ENCODE data around the gene CDON.

The CDON gene

GRCh38 chr11:125998267-125998666, 64.4 kb downstream of the CDON start:
- no peak for TF ChIP-seq FOXM1 (IDR thresholded peaks at IDR 0.05; ENCODE audit: borderline replicate concordance, low read depth)
- TF ChIP-seq TCF12 (IDR thresholded peaks at IDR 0.05; ENCODE audit: low read depth), result no peak
- TF ChIP-seq TAF1 (IDR thresholded peaks at IDR 0.05; ENCODE audit: low read depth), result no peak
- no peak for TF ChIP-seq EP300 (IDR thresholded peaks at IDR 0.05; ENCODE audit: borderline replicate concordance)
- no peak for TF ChIP-seq NFIC (IDR thresholded peaks at IDR 0.05)
- TF ChIP-seq CREB1 (IDR thresholded peaks at IDR 0.05; ENCODE audit: low read depth), result no peak
- no peak for TF ChIP-seq ZBTB7A (IDR thresholded peaks at IDR 0.05; ENCODE audit: low read depth)
- TF ChIP-seq REST (IDR thresholded peaks at IDR 0.05; ENCODE audit: low read depth), result no peak
- no peak for TF ChIP-seq CEBPB (IDR thresholded peaks at IDR 0.05)
- TF ChIP-seq YY1 (IDR thresholded peaks at IDR 0.05; ENCODE audit: low read depth), result no peak
- no peak for TF ChIP-seq RAD21 (IDR thresholded peaks at IDR 0.05; ENCODE audit: low read depth)
- no peak for TF ChIP-seq MAX (IDR thresholded peaks at IDR 0.05)
- no peak for TF ChIP-seq TEAD4 (IDR thresholded peaks at IDR 0.05)

GRCh38 chr11:125995313-125995712, 67.4 kb downstream of the CDON start:
- TF ChIP-seq TEAD4 (IDR thresholded peaks at IDR 0.05) (no peak), TAF1 (IDR thresholded peaks at IDR 0.05; ENCODE audit: low read depth) (no peak), USF1 (IDR thresholded peaks at IDR 0.05) (no peak), RAD21 (IDR thresholded peaks at IDR 0.05; ENCODE audit: low read depth) (no peak), MAX (IDR thresholded peaks at IDR 0.05) (no peak), REST (IDR thresholded peaks at IDR 0.05; ENCODE audit: low read depth) (no peak), YY1 (IDR thresholded peaks at IDR 0.05; ENCODE audit: low read depth) (no peak), NFIC (IDR thresholded peaks at IDR 0.05) (no peak), EP300 (IDR thresholded peaks at IDR 0.05; ENCODE audit: borderline replicate concordance) (no peak), CEBPB (IDR thresholded peaks at IDR 0.05) (no peak), ZBTB7A (IDR thresholded peaks at IDR 0.05; ENCODE audit: low read depth) (no peak), EGR1 (IDR thresholded peaks at IDR 0.05) (no peak), CREB1 (IDR thresholded peaks at IDR 0.05; ENCODE audit: low read depth) (no peak), FOXM1 (IDR thresholded peaks at IDR 0.05; ENCODE audit: borderline replicate concordance, low read depth) (no peak), TCF12 (IDR thresholded peaks at IDR 0.05; ENCODE audit: low read depth) (no peak)

- no peak for TF ChIP-seq MAX (IDR thresholded peaks at IDR 0.05)
- no peak for TF ChIP-seq ZBTB7A (IDR thresholded peaks at IDR 0.05; ENCODE audit: low read depth)
- no peak for TF ChIP-seq CREB1 (IDR thresholded peaks at IDR 0.05; ENCODE audit: low read depth)
- TF ChIP-seq EGR1 (IDR thresholded peaks at IDR 0.05), result no peak
- no peak for TF ChIP-seq TCF12 (IDR thresholded peaks at IDR 0.05; ENCODE audit: low read depth)
These were observed 68.2 kb downstream of the CDON start for GRCh38 chr11:125994509-125994908.

- TF ChIP-seq ZBTB7A (IDR thresholded peaks at IDR 0.05; ENCODE audit: low read depth) (no peak), EP300 (IDR thresholded peaks at IDR 0.05; ENCODE audit: borderline replicate concordance) (no peak), USF1 (IDR thresholded peaks at IDR 0.05) (no peak), RAD21 (IDR thresholded peaks at IDR 0.05; ENCODE audit: low read depth) (no peak), CEBPB (IDR thresholded peaks at IDR 0.05) (no peak), NFIC (IDR thresholded peaks at IDR 0.05) (no peak), YY1 (IDR thresholded peaks at IDR 0.05; ENCODE audit: low read depth) (no peak), REST (IDR thresholded peaks at IDR 0.05; ENCODE audit: low read depth) (no peak), TCF12 (IDR thresholded peaks at IDR 0.05; ENCODE audit: low read depth) (no peak), MAX (IDR thresholded peaks at IDR 0.05) (no peak), EGR1 (IDR thresholded peaks at IDR 0.05) (no peak), TEAD4 (IDR thresholded peaks at IDR 0.05) (no peak), TAF1 (IDR thresholded peaks at IDR 0.05; ENCODE audit: low read depth) (no peak), CREB1 (IDR thresholded peaks at IDR 0.05; ENCODE audit: low read depth) (no peak), FOXM1 (IDR thresholded peaks at IDR 0.05; ENCODE audit: borderline replicate concordance, low read depth) (no peak)
These were observed 69.8 kb downstream of the CDON start for GRCh38 chr11:125992893-125993292.

Measured in Ishikawa (cell line).